Stimulated activated CD4-positive, alpha-beta T cell treated with anti-CD3 and anti-CD28 coated beads, Interleukin-2, amount 100 ng/mL, for 24 hours (primary cell): ENCODE results near the gene BTN2A1.

Experiments used
- DNase-seq, 2 donors: peaks; one replicate each; pipeline ENCODE4 v3.0.0-alpha.2; 2020

BTN2A1 gene

DNA sequence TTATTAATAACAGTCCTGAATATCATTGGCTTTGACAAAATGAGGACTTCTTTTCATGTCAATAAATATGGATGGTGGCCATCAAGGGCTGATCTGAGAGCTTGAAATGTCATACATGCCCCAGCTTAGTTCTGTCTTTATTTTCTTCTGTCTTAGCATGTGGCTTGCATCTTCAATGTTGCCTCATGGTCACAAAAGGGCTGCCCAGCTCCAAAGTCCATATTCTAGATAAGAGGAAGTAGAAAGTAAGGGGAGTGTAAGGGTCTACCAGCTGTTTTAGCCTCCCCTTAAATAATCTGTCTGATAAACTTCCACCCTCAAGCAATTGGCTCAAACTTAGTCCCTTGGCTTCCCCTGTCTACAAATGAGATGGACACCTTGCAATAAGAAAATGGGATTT is 14.2 kb downstream of the BTN2A1 start:
- DNase-seq = no peak

DNA sequence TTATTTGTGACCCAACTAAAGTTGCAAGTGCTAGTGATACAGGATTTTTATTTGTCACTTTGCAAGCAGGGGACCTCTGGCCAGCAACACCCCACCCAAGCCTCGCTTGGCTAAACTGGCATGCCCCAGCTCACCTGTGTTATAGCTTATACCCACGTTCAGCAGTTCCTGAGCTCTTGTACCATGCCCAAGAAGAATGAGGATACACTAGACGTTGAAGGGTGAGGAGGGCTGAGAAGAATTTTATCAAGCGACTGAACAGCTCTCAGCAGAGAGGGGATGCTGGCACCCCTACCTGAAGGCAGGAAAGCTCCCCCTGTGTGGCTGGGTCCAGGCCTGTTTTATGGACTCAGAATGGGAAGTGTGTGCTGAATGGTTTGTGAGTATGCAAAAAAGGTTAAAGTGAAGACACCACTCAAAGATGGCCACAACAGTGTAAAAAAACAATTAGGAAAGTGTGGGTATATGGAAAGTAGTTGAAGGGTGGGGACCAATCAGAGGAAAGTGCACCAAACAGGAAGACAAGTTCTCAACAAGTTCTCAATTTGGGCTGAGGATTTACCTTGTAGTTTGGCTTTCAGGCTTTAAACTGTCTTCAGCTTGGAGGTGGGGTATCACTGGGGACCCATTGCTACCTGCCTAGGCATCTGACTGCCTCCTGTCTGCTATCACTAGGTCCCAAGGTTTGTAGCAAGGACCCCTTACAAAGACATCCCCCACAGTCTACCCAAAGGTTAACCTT is 15.0 kb downstream of the BTN2A1 start:
- no peak for DNase-seq

DNA sequence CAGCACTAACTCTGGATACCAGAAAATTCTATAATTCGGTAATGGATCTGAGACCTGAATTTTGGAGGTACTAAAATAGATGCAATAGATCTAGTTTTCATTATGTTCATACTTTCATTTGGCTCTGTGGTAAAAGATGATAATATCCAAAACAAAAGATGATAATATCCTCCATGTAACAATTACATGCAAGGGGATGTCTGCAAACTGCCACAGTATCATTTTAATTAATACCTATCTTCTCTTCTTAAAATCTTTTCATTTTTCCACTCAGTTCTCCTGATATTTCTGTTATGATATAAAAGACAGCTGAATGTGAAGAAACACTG is 15.6 kb downstream of the BTN2A1 start:
- no peak for DNase-seq

DNA sequence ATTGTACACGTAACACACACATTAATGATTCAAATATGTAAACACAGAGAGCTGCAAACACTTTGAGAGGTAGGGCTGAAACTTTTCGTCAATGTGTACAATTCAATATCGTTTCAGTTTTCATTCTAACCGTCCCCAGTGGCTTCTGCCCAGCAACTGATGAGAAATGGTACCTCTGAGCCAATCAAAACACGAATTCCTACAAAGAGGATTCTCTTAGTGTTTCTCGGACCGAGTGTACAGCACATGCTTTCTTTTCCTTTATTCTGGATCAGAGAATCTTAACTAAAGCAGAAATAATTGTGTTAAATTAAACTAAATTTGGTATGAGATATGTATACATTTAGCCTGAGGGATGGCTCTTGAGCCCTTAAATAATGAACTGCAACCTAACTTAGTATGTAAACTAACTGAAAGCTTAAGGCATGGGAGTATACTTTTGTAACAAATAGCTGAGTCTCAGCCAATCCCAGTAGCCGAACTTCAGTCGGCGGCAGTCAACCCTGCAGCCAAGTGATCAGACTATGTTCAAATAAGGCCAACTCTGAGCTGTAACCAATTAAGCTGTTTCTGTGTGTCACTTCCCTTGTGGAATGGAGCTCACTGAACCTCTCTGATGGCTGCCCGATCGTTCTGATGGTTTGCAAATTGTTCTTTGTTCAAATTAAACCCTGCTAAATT is 16.1 kb downstream of the BTN2A1 start:
- peak; percentile 69 to 73 for DNase-seq

DNA sequence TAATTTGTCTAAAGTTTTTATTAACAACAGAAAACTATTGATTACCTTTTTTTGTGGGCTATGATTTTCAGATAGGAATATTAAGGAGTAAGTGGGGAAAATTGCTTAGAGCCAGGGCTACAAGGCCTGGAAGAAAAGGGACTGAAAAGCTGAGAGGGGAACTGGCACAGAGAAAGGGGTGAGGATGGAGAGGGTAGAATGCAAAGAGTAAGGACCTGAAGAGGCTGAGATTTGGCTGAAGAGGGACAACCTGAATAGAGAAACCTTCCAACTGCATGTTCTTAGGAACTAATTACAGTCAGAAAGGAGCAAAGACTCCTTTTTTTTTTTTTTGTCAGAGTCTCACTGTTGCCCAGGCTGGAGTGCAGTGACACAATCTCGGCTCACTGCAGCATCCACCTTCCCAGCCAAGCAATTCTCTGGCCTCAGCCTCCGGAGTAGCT is 16.7 kb downstream of the BTN2A1 start:
- no peak for DNase-seq

DNA sequence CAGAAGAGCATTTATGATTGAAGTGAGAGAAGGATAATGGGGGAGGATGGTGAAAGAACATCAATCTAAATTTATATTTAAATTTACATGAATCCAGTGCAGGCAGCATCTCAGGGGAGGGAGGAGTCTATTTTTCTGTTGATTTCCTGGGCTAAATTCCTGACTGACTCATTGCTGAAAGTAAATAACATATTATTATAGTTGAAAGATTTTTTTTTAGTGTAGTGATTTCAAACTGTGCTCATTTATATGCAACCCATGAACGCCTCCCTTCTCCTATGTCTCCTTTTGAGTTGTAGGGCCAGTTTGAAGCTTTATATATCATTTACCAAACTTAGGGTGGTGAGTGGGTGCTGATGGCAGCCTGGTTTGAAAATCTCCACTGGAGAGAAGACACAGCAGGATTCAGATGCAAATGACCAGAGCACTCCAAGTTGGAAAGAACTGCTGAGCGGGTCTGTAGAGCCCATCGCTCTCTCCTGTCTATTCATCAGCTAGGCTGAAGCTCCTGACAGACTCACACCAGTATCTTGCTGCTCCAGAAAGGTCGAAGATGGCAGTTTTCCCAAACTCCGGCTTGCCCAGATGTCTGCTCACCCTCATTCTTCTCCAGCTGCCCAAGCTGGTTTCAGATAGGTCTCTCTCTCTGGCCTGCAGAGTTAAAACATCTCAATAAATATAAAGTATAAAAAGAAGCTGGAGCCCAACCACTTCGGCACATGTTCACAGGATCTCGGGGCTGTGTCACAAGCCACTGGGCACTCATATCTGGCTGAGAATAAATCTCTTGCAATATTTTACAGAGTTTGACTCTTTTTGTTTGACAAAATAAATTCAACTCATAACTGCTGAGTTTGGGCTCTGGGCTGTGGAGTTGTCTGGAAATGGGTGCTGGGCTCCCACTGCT is 18.3 kb downstream of the BTN2A1 start:
- DNase-seq = no peak

DNA sequence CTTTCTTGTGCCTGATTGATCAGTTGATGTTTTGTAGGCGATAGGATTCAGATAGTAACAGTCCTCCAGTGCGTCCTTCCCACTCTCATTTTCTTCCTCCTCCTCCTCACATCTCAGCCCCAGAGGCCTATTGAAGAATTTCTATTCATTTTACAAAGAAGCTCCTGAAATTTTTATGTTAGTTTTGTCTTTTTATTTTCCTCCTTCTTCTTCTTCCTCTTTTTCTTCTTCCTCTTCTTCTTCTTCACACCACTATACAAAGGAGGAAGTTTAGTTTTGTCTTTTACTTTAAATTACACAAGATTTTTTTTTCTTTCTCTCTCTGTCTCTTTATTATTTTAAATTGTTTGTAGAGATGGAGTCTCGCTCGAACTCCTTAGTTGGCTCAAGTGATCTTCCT is 19.1 kb downstream of the BTN2A1 start:
- no peak for DNase-seq

DNA sequence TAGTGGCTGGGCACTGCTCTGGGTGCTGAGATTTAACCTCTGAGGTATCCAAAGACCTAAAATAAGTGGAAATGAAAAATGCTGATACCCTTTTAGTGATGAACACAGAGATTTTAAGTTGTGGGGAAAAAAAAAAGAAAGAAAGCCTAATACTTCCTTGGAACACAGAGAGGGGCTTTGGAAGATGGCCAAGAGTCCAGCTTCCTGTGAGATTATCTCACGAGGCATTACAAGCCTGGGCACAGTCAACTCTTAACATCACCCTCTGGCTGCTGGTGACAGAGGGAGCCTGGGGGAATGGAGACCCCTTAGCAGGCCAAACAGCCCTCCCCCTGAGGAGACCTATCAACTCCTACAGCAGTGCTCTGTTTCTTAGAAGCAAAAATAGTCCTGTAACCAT is 19.7 kb downstream of the BTN2A1 start:
- no peak for DNase-seq

DNA sequence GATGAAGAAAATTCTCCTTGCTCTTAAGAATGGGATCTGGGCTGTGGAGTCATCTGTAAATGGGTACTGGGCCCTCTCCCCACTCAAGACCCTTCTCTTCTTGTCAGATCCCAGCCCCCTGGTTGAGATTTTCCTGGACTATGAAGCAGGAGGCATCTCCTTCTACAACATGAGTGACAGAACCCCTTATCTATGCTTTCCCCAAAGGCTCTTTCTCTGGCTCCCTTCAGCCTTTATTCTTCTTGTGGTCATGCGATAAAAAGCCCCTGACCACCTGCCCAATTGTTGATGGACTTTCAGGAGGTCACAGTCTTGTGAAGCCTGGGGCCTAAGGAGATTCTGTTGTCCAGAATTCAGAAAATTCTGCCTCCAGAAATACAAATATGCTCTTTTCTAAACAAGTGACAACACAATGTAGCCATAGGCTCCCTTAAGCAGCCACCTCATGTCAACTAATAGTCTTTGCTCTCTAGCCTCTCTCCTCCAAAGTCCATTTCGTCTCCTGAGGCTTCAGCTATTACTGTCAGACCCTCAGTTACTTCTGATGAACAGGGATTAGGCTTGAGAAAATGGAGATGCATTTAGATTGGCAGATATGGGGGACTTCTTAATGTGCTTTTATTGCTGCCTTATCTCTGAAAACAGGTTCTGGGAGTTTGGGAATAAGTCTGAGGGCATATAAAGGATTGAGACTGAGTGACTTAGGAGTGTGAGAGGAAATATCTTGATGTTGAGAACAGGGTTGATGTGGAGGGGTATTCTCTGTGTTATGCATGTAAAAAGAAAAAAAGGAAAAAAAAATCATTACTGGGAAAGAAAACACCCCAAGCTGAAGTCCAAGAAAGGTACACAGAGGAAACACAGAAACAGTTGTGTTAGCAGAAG is 20.6 kb downstream of the BTN2A1 start:
- no peak for DNase-seq

DNA sequence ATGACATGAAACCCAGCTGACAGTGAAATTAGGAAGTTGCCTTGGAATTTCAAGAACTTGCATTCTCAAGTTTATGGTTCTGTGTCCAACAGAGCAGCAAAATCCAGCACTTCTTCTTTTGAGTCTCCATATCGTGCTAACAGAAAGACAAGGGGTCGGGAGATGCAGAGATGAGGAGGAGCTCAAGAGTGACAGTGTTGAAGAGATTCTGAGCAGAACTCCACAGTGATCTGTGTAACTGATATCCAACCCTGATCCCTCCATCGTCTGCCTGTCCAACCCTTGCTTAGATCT is 21.2 kb downstream of the BTN2A1 start:
- DNase-seq = no peak

DNA sequence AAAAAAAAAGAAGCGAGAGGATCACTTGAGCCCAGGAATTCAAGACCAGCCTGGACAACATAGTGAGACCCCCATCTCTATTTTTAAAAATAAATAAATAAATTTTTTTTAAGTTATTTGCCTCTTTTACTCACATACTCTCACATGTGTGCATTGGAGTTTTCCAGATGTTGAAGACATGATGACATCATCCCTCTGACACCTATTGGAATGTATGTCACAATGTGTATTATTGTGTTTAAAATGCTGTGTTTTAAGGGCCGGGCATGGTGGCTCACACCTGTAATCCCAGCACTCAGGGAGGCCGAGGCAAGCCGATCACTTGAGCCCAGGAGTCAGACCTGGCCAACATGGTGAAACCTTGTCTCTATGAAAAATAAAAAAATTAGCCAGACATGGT is 24.6 kb downstream of the BTN2A1 start:
- no peak for DNase-seq

DNA sequence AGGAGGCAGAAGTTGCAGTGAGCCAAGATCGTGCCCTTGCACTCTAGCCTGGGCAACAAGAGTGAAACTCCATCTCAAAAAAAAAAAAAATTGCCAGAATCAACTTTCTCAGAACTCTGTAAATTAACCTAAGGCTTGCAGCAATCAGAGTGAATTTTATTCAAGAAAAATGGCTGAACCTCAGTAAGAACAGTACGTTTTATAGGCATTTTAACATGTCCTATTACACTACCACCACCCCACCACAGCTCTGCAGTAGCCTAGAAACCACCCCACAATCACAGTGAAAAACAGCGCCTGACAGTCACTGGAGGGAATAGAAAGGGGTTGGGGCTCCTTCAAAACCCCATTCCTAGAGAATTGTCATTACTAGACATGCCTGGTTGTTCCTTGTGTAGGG is 26.0 kb downstream of the BTN2A1 start:
- no peak for DNase-seq

DNA sequence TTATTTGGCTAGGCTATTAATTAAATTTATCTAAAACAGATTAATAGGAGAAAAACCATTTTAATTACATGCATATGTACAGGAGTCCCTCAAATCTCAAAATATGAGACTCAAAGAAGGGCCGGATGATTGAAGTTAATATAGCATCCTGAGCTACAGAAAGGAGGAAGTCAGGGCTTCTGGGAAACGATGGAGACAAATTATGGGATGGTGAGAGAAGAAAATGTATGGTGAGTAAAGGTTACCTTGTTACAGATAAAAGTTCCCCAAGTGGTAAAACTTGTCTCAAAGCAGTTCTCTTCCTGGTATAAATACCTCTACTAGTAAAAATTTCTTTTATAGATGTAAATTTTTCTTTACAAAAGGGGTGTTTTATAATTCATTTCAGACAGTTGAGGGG is 26.4 kb downstream of the BTN2A1 start:
- DNase-seq = no peak

DNA sequence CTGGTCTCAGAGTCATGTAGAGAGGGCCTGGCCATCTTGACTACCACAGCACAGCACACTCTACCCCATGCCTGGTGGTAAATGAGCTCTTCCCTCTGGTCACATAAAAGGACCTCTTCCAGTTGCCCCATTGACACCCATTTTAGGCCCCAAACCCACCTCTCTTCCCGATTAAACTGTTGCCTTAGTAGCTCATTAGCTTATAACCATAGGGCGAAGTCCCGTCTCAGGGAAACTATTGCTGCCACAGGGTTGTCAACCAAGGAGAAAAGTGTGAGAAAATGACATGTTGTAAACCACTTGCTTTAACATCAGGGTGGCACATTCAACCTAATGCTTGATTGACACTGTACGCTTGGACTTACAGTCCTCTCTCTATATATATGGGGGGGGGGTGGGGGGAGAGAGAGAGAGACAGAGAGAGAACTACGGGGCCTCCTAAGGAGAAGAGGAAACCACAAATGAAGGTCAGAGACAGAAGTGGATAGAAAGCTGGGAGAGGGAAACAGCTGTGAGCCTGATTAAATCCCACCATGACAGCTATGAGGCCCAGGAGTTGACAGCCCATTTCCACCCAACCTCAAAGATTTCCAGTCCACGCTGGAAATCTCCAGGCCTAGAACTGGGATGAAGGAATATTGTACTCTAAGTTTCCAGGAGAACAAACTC is 27.5 kb downstream of the BTN2A1 start:
- DNase-seq = no peak

DNA sequence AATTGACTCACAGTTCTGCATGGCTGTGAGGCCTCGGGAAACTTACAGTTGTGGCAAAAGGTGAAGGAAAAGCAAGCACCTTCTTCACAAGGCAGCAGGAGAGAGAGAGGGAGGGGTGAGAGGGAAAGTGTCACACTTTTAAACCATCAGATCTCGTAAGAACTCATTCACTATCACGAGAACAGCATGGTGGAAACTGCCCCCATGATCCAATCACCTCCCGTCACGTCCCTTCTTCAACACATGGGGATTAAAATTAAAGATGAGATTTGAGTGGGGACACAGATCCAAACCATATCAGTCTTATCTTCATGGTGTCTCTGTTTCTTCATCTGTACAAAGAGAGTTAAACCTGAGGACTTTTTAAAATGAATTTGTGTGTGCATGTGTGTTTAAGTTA is 28.6 kb downstream of the BTN2A1 start:
- no peak for DNase-seq

DNA sequence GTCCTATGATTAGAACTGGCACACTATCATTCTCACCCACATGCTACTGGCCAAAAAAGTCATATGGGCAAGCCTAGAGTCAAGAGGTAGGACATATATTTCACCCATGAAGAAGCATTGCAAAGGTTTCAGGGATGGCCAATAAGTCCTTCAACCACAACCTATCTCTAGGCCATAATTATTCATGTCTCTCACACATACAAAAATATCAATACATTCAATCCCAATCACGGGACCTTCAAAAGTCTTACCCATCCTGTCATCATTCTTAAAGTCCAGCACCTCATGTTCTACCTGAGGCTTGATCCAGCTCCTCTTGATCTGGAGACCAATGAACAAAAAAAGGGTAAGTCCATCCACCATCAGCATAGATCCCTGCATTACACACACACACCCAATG is 29.7 kb downstream of the BTN2A1 start:
- no peak for DNase-seq

DNA sequence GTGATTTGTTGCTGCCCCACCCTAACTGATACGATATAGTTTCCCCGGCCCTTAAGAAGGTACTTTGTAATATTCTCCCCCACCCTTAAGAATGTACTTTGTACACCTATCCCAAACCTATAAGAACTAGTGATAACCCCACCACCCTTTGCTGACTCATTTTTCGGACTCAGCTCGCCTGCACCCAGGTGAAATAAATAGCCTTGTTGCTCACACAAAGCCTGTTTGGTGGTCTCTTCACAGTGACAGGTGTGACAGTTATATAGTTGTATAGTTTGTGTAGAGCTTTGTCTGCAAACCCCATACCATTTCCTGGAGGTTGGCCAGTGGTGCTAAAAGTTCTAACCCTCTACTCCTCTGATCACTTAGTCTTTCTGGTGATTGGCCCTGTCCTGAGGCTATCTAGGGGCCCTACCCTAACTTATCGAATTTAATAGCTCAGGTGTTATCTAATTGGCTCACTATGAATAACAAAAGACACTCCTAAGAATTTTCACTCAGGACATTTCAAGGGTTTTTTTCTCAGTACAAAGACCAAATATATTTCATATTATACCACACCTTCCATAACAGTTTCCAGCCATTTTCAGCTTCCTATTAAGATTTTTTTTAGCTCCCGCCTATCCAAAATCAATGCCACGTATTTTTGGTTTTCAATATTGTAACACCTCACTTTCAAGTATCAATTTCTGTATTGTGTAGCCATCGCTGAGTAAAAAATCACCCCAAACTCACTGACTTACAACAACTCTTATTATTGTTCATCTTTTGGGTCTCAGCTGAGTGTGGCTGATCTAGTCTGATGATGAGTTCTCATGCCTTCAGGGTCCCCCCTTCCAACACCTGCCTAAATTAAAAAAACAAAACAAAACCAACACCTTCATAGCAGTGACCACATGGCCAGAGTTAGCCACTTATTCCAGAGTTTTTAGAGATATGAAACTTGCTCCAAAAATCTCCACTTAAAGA is 32.5 kb downstream of the BTN2A1 start:
- no peak for DNase-seq

DNA sequence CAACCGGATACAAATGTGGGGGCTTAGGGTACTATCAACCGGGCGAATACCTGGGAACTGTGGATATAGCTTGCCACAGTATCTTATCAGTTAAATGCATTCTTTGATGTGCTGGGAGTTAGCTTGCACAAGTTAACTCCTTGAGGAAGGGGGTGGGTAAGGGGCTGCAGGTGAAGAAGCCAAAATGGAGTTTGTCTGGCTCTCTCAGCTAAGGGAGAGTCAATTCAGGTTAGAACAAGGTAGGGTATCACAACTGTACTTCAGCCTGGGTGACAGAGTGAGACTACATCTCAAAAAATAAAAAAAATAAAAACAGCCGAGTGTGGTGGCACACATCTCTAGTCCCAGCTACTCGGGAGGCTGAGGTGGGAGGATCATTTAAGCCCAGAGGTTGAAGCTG is 33.8 kb downstream of the BTN2A1 start:
- DNase-seq = no peak

DNA sequence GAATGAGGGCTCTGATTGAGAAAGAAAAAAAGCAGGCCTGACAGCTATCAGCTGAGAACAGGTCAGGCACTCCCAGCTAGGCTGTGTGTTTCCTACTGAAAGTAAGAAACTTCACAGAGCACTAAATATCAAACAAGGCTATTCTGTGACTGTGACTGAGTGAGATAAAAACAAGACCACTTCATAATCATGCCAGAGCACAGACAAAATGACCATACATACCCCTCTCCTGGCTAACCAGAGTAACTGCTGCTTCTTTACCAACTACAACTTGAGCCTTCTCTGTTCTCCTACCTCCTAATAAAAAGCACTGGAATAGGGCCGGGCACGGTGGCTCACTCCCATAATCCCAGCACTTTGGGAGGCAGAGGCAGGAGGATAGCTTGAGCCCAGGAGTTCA is 35.5 kb downstream of the BTN2A1 start:
- DNase-seq = no peak

DNA sequence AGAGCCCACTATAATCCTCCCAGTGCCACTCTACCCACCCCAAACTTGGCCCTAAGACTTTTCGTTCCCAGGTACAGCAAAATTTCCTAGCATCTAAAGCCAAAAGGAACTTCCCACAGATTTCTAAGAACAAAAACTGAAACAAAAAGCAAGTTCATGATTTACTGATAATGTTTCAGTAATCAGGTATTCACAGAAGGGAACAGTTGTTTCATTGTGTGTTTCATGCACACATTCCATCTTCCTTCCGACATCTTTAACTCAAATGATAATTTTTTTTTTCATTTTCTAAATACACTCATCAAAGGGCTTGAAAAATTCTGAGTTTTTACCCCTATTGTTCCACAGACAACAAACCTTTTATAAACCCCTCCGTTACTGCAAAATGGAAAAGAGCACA is 36.4 kb downstream of the BTN2A1 start:
- no peak for DNase-seq

DNA sequence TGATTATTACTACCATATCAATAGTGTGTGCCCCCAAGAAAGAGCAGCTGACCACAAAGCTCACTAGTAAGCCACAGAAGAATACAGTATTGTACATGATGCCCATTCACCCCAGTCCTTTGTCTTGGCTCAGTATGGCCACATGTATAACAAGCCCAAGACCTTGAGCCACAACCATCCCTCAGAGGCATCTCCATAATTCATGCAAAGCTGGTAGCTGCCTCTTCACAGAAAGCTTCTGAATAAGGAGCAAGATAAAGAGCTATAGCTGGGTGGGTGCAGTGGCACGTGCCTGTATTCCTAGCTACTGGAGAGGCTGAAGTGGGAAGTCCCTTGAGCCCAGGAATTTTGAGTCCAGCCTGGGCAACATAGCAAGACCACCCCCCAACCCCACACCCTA is 37.5 kb downstream of the BTN2A1 start:
- DNase-seq = no peak
